WTC11 (cell line): Measurements from ENCODE around the gene SCGB3A2.

Experiments
- NFYB ChIP-seq: sonication (generic); formaldehyde crosslinking; conservative IDR thresholded peaks from 2 replicates; pipeline ENCODE4 v1.8.0; 2022; ENCODE audit warnings: low read depth, missing genetic modification reagents
- NR1H2 ChIP-seq: sonication (generic); formaldehyde crosslinking; IDR thresholded peaks from 2 replicates; pipeline ENCODE4 v1.9.0; 2021; ENCODE audit warnings: mild to moderate bottlenecking, moderate library complexity, missing genetic modification reagents
- SMAD4 ChIP-seq: sonication (generic); formaldehyde crosslinking; IDR thresholded peaks from 2 replicates; pipeline ENCODE4 v1.8.0; 2022; ENCODE audit warnings: mild to moderate bottlenecking, missing genetic modification reagents
- TCF7 ChIP-seq: sonication (generic); formaldehyde crosslinking; IDR thresholded peaks from 2 replicates; pipeline ENCODE4 v1.8.0; 2022; ENCODE audit warnings: mild to moderate bottlenecking, low read depth, missing genetic modification reagents, moderate library complexity
- TF ChIP-seq, protein P1 (sequence below): sonication (generic); formaldehyde crosslinking; IDR thresholded peaks from 2 replicates; pipeline ENCODE4 v1.8.1; 2023; ENCODE audit warnings: mild to moderate bottlenecking, missing genetic modification reagents, moderate library complexity
- TF ChIP-seq, protein P2 (sequence below): fragments of 200-600 bp; IDR thresholded peaks from 2 replicates; pipeline ENCODE4 v1.8.0; 2022; ENCODE audit warnings: antibody characterized with exemption

DNA sequence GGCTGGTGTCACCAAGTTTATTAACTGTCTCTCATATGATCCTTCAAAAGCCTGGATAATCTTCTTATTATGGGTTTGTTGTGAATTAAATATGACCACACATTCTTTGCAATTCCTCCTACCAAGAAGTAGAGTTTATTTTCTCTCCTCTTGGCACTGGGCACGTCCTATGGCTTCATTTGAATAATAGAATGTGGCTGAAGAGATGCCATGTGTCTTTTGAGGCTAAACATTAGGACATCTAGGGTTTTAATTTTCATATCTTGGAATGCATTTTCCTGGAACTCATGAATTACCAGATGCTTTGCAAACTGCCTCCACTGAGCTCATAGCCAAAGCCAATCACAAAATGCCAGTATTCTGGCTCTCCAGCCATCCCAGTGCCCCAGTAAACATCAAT, 19.9 kb upstream of the SCGB3A2 start:
- no peak for TF ChIP-seq TCF7 (CRISPR knock-in tag)
- TF ChIP-seq SMAD4 (CRISPR knock-in tag), result no peak
- TF ChIP-seq NFYB (CRISPR knock-in tag), result no peak
- TF ChIP-seq, protein P1, sequence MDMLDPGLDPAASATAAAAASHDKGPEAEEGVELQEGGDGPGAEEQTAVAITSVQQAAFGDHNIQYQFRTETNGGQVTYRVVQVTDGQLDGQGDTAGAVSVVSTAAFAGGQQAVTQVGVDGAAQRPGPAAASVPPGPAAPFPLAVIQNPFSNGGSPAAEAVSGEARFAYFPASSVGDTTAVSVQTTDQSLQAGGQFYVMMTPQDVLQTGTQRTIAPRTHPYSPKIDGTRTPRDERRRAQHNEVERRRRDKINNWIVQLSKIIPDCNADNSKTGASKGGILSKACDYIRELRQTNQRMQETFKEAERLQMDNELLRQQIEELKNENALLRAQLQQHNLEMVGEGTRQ (CRISPR knock-in tag), result no peak
- TF ChIP-seq NR1H2 (CRISPR knock-in tag), result no peak
- TF ChIP-seq, protein P2, sequence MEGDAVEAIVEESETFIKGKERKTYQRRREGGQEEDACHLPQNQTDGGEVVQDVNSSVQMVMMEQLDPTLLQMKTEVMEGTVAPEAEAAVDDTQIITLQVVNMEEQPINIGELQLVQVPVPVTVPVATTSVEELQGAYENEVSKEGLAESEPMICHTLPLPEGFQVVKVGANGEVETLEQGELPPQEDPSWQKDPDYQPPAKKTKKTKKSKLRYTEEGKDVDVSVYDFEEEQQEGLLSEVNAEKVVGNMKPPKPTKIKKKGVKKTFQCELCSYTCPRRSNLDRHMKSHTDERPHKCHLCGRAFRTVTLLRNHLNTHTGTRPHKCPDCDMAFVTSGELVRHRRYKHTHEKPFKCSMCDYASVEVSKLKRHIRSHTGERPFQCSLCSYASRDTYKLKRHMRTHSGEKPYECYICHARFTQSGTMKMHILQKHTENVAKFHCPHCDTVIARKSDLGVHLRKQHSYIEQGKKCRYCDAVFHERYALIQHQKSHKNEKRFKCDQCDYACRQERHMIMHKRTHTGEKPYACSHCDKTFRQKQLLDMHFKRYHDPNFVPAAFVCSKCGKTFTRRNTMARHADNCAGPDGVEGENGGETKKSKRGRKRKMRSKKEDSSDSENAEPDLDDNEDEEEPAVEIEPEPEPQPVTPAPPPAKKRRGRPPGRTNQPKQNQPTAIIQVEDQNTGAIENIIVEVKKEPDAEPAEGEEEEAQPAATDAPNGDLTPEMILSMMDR, result no peak
